C4-2B (cell line): Measurements from ENCODE around the gene DDOST.

Source experiments
- CTCF ChIP-seq: fragments of 450-650 bp; conservative IDR thresholded peaks from 2 replicates; pipeline ENCODE4 v1.5.1; 2017; ENCODE audit warnings: mild to moderate bottlenecking
- ZFX ChIP-seq: fragments of 450-650 bp; IDR thresholded peaks from 2 replicates; pipeline ENCODE4 v1.6.1; 2017

- TF ChIP-seq CTCF: no peak
- no peak for TF ChIP-seq ZFX
Observed at GRCh38 chr1:20621012-20621411, 40.2 kb downstream of the DDOST start.
